PC-9 (cell line): Measurements from ENCODE around the gene CACNA2D4.

ENCODE experiments used
- CTCF ChIP-seq: fragments of 200-600 bp; sonication (generic); conservative IDR thresholded peaks from 2 replicates; pipeline ENCODE4 v1.6.1; 2017; ENCODE audit warnings: mixed run types, antibody characterized with exemption, mild to moderate bottlenecking, moderate library complexity
- EZH2 ChIP-seq: fragments of 200-600 bp; sonication (generic); IDR thresholded peaks from 2 replicates; pipeline ENCODE4 v1.8.0; 2017; ENCODE audit warnings: antibody characterized with exemption, low read depth

GRCh38 chr12:1934831-1935230 is 16.4 kb upstream of the CACNA2D4 start:
- TF ChIP-seq CTCF, result no peak
- TF ChIP-seq EZH2, result no peak
